ENCODE measurements around the gene MLLT10. TPM values are rescaled to one million over a fixed set of nuclear protein-coding genes. Genes with fewer than 3 reads are reported as not detected.

MLLT10 gene
- total RNA-seq, 2 experiments from 2014 or later: 43.0 to 49.9 TPM

DNA sequence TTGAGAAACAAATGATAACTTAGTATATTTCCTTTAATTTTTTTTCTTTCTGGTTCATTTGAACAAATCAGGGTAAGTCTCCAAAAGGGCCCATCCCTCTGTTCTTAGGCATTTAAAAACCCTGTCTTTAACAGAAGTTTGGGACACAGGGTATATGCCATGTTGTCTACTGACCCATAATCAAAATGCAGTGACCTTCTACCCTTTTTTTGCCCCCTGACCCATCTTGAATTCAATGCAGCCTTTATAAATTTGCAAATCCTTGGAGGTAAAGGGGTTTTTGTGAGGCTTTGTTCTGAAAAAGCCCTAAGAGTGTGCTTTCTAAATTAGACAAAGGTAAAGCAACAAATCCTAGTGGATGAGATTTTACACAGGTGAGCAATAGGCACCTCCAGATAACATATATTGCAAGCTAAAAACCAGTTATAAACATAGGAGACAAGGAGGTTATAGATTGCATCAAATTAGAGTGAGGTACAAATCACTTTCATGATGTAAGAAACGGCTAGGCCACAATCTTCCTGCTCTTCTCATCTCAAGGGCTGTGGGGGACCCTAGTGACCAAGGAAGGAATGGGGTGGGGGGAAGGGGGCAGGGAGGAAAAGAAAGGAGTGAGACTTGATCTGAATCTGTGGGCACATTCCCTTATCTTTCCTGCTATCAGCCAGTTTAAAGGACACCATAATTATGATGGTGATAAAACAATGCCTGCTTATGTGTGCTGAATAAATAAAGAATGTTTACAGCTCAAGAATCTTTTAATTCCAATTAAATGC lies 11.2 kb upstream of the MLLT10 start:
- H3K27me3 Mint-ChIP-seq: peaks cover 43% of the 10 kb centered on the region
- DNase-seq: no peak
- no peaks in the 10 kb centered on the region for H3K9me3 Mint-ChIP-seq
- H3K4me1 Mint-ChIP-seq: peaks cover 56% of the 10 kb centered on the region
- POLR2A ChIA-PET: no interaction called here
- CTCF ChIA-PET: no interaction called here
- H3K36me3 Mint-ChIP-seq (ENCODE audit: low read depth): no peaks in the 10 kb centered on the region
- H3K27ac Mint-ChIP-seq: no peak overlapping the region
- no peak overlapping the region for H3K4me3 Mint-ChIP-seq

DNA sequence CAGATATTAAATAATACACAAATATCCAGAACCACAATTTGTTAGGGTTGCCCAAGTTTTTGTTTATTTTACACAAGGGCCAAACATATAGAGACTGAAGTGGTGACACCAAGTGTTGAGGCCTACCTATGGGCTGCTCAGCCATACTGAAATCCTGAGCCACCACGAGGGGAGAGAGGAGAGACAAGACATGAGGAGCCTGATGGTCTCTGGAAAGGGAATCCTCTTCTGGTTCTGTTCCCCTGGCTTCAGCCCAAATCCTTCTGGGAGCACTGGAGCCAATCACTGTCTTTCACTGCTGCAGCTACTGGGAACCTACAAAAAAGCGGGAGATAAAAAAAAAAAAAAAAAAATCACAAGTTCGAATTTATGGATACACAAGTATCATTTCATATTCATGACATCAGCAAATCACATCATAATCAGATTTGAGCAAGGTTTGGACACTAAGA lies 10.4 kb upstream of the MLLT10 start:
- Mint-ChIP-seq H3K4me1 (peaks cover 53% of the 10 kb centered on the region), H3K4me3 (no peak overlapping the region), H3K27ac (no peak overlapping the region), H3K9me3 (no peaks in the 10 kb centered on the region), H3K27me3 (peaks cover 42% of the 10 kb centered on the region), H3K36me3 (ENCODE audit: low read depth) (no peaks in the 10 kb centered on the region)
- ChIA-PET CTCF (interaction anchor here (1.2 kb wide), 1 partner anchor 28 kb away, joined by 5 read pairs; no protein-coding TSS in a partner anchor), POLR2A (interaction anchor here (0.7 kb wide), 1 partner anchor 27 kb away, joined by 3 read pairs; no protein-coding TSS in a partner anchor)
- no peak for DNase-seq

DNA sequence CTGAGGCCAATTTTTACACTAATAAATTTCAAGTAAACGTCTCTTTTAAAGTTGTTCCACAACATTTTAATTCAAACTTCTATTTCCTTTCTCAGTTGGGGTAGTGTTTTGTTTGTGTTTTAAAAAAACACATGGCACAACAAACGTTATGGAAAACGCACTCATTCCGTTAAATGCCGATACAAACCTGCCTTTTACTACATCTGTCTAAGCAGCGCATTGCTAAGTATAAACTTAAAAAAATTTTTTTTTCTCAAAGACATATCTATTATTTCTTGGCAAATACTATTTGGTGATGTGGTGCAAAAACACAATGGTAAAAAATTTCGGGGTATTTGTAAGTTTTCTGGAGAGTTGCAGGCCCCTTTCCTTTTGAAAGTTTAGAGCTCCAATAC lies 9.9 kb upstream of the MLLT10 start:
- POLR2A ChIA-PET: interaction anchor here (0.7 kb wide), 1 partner anchor 27 kb away, joined by 3 read pairs; no protein-coding TSS in a partner anchor
- Mint-ChIP-seq H3K27me3 (peaks cover 39% of the 10 kb centered on the region), H3K9me3 (no peaks in the 10 kb centered on the region), H3K36me3 (ENCODE audit: low read depth) (no peaks in the 10 kb centered on the region), H3K4me3 (no peak overlapping the region), H3K4me1 (peaks cover 49% of the 10 kb centered on the region), H3K27ac (no peak overlapping the region)
- DNase-seq: no peak
- CTCF ChIA-PET: interaction anchor here (1.2 kb wide), 1 partner anchor 29 kb away, joined by 5 read pairs; no protein-coding TSS in a partner anchor

DNA sequence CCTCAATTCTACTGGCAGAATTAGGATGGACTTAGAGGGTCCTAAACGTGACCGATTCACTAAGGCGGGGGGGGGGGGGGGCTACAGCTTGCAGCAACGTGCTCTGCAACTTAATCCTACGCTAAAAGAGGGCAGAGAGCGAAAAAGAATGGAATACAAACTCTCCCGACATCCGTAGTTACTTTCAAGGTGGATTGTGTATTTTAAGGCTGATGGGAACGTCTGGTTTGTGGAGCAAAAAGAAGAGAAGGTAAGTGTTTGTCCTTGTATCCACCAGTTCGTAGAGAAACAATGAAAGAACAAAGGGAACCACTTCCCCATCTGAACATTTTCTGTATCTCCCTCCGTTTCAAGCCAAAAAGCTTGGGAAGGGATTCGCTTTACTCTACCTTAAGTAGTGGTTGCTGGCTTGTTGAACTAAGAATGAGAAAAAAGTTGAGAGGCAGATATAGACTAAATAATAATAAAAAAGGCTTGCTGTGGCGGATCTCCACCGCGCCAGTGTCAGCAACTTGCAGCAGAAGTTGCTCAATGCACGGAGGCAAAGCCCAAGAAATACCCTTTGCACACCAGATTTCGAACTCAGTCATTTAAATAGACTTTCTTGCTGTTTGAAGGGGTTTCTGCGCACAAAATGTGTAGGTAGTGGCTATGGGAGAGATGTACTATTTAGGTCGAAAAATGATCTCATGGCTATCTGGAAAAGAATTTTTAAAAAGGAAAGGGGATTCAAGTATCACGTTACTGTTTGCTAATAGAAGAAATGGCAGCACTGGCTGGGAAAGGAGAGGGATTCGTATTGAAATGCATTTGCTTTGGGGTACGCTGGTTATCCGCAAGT lies 9.3 kb upstream of the MLLT10 start:
- Mint-ChIP-seq H3K9me3 (no peaks in the 10 kb centered on the region), H3K36me3 (ENCODE audit: low read depth) (no peaks in the 10 kb centered on the region), H3K27me3 (peaks cover 37% of the 10 kb centered on the region), H3K4me1 (peaks cover 43% of the 10 kb centered on the region), H3K27ac (peak overlapping the region; percentile 47), H3K4me3 (peak overlapping the region; percentile 83)
- ChIA-PET POLR2A (interaction anchor here (0.7 to 2.8 kb wide), 5 partner anchors 9 to 704 kb away, joined by 3 to 17 read pairs (median 9); partner anchors contain the start of genes DNAJC1 and MLLT10), CTCF (interaction anchor here (0.6 to 1.2 kb wide), 3 partner anchors 29 to 148 kb away, joined by 4 to 7 read pairs (median 5); no protein-coding TSS in a partner anchor)
- no peak for DNase-seq

DNA sequence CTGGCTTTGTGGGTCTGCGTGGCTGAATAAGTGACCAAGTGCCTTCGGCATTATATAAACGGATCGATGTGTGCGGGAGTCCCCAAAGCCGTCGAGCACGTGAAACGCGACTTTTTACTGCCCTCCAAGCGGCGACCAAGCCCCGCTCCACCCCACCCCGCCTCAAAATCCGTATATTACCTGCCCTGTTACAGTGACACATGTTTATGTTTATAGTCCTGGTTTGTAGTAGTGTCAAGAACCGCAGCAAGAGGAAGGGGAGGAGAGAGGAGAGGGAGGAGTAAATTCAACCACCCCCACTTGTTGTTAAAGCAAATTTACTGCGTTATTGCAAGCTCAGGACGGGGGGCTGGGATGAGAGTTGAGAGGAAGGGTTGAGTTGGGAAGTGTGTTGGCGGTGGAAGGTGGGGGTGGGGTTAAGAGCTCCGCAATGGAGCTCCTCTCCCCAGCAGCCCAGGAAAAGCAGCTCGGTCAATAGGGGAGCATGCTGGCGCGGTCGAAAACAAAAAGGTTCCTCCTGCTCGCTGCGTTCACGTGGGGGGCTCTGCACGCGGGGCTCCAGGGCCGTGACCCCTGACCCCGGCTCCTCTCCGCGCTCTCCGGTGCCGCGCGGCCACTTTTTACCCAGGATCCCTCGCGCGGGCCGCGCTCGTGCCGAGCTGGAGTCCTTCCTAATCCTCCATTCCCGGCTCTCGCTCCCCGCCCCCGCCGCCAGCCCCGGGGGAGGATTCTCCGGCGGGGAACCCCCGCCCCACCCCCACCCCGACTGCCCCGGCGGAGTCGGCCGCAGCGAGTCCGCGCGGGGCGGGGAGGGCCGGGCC lies 8.5 kb upstream of the MLLT10 start, which contains the start of gene SKIDA1:
TSS of gene SKIDA1 (minus strand) at position 316 of the 821 bp plus-strand sequence. CDS start 7,860 bp downstream, outside the sequence.
- peak; percentile 68 for DNase-seq
- CTCF ChIA-PET: interaction anchor here (0.6 to 1.1 kb wide), 2 partner anchors 29 to 147 kb away, joined by 4 to 7 read pairs; no protein-coding TSS in a partner anchor
- peak within 1 kb of the TSS; percentile 88 for H3K27ac Mint-ChIP-seq
- H3K9me3 Mint-ChIP-seq: no peaks in the 10 kb centered on the region
- H3K36me3 Mint-ChIP-seq (ENCODE audit: low read depth): no peaks in the 10 kb centered on the region
- peaks cover 33% of the 10 kb centered on the region for H3K27me3 Mint-ChIP-seq
- H3K4me3 Mint-ChIP-seq: peak within 1 kb of the TSS; percentile 83
- peaks cover 34% of the 10 kb centered on the region for H3K4me1 Mint-ChIP-seq
- POLR2A ChIA-PET: interaction anchor here (0.7 to 2.8 kb wide), 6 partner anchors 8 to 911 kb away, joined by 3 to 17 read pairs (median 6); partner anchors contain the start of genes DNAJC1 and MLLT10

DNA sequence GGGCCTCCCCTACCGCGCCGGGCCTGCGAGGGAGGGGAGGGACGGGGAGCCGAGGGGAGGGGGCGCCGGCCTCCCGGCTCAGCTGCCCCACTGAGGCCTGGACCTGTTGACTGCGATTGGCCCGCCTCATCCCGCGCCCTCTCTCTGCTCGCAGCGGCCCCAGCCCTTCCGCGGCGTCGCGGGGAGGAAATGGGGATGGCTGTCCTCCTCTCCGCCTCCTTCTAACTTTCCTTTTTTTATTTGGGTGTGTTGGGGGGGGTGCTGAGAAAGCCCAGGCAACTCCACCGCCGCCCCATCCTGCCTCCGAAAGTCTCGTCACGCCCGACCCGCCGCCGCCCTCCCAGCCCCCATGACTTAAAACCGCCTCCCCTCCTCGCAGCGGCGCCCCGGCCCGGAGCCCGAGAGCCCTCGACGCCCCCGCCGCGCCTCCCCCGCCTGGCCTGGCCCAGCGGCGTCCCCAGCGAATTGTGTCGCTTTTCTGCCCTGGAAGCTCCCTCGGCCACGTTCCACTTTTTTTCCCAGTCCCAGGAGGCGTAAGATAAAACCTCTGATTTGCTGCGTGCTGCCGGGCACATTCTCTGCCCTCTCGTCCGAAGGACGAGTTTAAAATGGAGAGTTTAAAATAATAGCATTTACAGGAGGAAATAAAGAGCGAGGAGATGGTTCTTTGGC lies 7.7 kb upstream of the MLLT10 start:
- Mint-ChIP-seq H3K27me3 (peaks cover 26% of the 10 kb centered on the region), H3K27ac (peak overlapping the region; percentile 81), H3K36me3 (ENCODE audit: low read depth) (no peaks in the 10 kb centered on the region), H3K4me1 (peaks cover 27% of the 10 kb centered on the region), H3K4me3 (peak overlapping the region; percentile 80), H3K9me3 (no peaks in the 10 kb centered on the region)
- ChIA-PET CTCF (interaction anchor here (1.1 kb wide), 1 partner anchor 30 kb away, joined by 7 read pairs; no protein-coding TSS in a partner anchor), POLR2A (interaction anchor here (0.7 to 2.8 kb wide), 9 partner anchors 7 to 911 kb away, joined by 3 to 17 read pairs (median 4); partner anchors contain the start of genes DNAJC1 and MLLT10)
- peak; percentile 61 for DNase-seq

DNA sequence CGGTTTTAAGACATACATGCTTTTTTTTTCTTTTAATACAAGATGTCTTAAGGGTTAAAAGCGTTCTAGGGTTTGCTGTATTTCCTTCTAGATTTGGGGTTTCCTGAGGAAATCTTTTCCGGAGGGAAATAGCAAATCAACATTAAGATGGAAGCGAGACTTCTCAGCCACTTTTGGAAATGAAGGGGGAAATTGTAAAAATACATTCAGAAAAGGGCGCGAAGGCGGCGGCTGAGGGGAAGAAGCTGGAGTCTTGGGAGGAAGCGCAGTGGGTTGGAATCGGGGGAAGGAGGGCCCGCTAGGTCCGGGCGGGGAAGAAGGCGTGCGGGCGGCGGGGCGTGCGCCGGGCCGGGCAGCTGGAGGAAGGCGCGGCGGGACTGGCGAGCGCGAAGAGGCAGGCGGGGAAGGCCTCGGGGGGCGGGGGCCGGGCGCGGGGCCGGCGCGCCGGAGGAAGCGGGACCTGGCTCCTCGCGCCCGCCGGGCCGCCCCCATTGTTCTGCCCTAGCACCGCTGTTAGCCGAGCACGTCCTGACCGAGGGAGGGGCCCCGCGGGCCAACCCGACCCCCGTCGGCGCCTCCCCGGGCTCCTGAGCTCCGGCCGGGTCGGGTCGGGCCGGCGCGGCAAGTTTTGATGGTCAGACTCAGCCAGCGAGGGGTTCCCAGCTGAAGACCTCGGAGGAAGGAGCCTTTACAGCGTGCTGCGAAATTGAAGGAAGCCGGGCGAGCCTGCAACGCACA lies 7.0 kb upstream of the MLLT10 start:
- ChIA-PET POLR2A (interaction anchor here (0.7 to 2.8 kb wide), 8 partner anchors 9 to 702 kb away, joined by 3 to 17 read pairs (median 3); no protein-coding TSS in a partner anchor), CTCF (interaction anchor here (1.3 kb wide), 1 partner anchor 31 kb away, joined by 4 read pairs; no protein-coding TSS in a partner anchor)
- Mint-ChIP-seq H3K36me3 (ENCODE audit: low read depth) (no peaks in the 10 kb centered on the region), H3K4me1 (peaks cover 27% of the 10 kb centered on the region), H3K9me3 (no peaks in the 10 kb centered on the region), H3K27me3 (peaks cover 22% of the 10 kb centered on the region), H3K4me3 (peak overlapping the region; percentile 80), H3K27ac (peak overlapping the region; percentile 81)
- peak; percentile 41 for DNase-seq

DNA sequence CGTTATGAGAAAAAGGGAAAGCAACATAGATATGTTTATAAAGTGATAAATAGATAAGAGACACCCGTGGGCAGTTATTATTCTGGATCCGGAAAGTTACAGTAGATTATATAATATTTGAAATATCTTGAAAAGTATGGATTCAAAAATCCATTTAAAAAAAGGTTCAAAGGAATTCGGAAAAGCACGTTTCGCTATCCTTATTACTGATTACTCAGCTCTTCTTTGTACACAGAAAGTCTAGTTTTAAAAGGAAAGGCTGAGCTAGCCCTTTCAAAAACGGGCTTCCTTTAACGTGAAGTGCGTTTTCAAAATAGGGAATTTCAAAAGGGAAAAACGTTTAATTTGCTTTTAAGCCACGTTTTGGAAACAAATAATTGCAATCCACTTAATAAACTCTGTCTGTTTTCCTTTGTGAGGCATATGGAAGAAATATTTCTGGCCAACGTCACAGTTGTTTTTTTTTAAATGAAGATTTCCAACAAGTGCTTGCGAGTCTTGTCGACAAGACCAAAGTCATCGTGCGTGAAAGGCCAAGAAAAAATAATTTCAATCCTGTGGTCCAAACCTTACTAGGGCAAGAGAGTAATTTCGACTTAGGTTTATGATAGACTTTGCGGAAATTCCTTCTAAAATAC lies 6.3 kb upstream of the MLLT10 start:
- peak overlapping the region; percentile 64 for H3K4me3 Mint-ChIP-seq
- no peaks in the 10 kb centered on the region for H3K9me3 Mint-ChIP-seq
- ChIA-PET POLR2A (interaction anchor here (0.8 to 2.8 kb wide), 5 partner anchors 9 to 122 kb away, joined by 3 to 17 read pairs (median 3); no protein-coding TSS in a partner anchor), CTCF (interaction anchor here (1.3 kb wide), 1 partner anchor 32 kb away, joined by 4 read pairs; no protein-coding TSS in a partner anchor)
- DNase-seq: no peak
- peaks cover 29% of the 10 kb centered on the region for H3K4me1 Mint-ChIP-seq
- H3K27me3 Mint-ChIP-seq: peaks cover 22% of the 10 kb centered on the region
- no peaks in the 10 kb centered on the region for H3K36me3 Mint-ChIP-seq (ENCODE audit: low read depth)
- peak overlapping the region; percentile 21 for H3K27ac Mint-ChIP-seq

DNA sequence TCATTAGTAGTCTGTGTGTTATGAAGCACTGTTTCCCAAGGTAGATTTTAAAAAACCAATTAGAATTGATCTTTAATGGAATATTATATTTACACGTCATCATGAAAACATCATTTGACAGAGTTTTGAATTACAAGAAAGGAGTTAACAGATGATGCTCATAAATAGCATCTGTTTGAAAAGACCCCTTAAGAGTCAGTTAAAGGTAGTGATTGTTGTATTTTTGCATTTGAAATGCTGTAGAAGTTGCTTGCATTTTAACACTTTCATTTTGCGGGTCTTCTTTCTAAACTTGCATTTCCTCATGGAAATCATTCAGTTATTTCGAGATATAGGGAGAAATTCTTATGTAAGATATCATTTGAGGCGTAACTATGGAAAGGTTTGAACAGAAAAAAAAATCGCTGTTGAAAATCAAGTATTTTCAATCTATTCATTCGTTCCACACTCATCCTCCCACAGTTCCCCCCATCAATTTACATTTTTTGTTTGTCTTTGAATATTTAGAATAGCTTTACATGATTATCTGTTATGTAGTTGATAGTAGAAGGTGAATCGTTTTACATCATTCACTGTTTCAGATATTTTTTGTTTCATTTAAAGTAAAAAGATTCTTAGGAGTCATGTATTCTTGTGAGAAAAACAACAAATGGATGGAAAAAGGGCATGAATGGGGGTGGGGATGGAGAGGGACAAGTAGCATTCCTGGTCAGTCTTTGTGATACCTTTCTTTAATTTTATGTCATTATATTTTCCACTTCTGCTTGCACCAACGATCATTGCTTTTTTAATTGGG lies 5.6 kb upstream of the MLLT10 start:
- DNase-seq: no peak
- ChIA-PET POLR2A (interaction anchor here (0.8 to 1.9 kb wide), 3 partner anchors 9 to 85 kb away, joined by 3 to 9 read pairs (median 3); no protein-coding TSS in a partner anchor), CTCF (interaction anchor here (1.3 kb wide), 1 partner anchor 33 kb away, joined by 4 read pairs; no protein-coding TSS in a partner anchor)
- Mint-ChIP-seq H3K4me3 (no peak overlapping the region), H3K27me3 (peaks cover 22% of the 10 kb centered on the region), H3K4me1 (peaks cover 36% of the 10 kb centered on the region), H3K36me3 (ENCODE audit: low read depth) (no peaks in the 10 kb centered on the region), H3K9me3 (no peaks in the 10 kb centered on the region), H3K27ac (no peak overlapping the region)

Measured in activated CD4-positive, alpha-beta memory T cell treated with anti-CD3 and anti-CD28 coated beads, Interleukin-2, amount 10 ng/mL, durations not matched to agents 7 days and 5 days (primary cell).